Measurements from ENCODE around the gene ZNF490.
A peak's percentile ranks its signal among the peaks of the same experiment; 100 is the strongest.

- TF ChIP-seq CTCF (IDR thresholded peaks at IDR 0.05) (peak; percentile 94), ZFX (IDR thresholded peaks at IDR 0.05; ENCODE audit: borderline replicate concordance) (no peak)
These were observed 46.5 kb downstream of the ZNF490 start for GRCh38 chr19:12564016-12564664.
